HCT116 (cell line): ENCODE measurements around the gene LSAMP. TPM values are rescaled to one million over a fixed set of nuclear protein-coding genes. Genes with fewer than 3 reads are reported as not detected.
A peak's percentile ranks its signal among the peaks of the same experiment; 100 is the strongest.
"Not testable (repeated sequence)": the region's sequence is repeated elsewhere in the genome, so short reads cannot be mapped to it uniquely, and the experiment has no call there.

Experiments used
- ATAC-seq: fragments of 200-7000 bp; cut with Tn5 transposase; 2 replicates; pipeline ENCODE4 v1.9.1; 2020; ENCODE audit warnings: mild to moderate bottlenecking, moderate library complexity
- BruUV-seq: library from RNA; stranded (reverse); fragments of 400-500 nt; replicated peaks from 2 replicates; lab custom pipeline; 2021; lab: Mats Ljungman, UMichigan
- CTCF ChIA-PET: fragments of 300-600 bp; sonication (Branson Sonifier 250); formaldehyde crosslinking; loops from one replicate; lab custom pipeline; 2021; ENCODE audit warnings: antibody characterized with exemption; lab: Charles Lee
- POLR2A ChIA-PET: fragments of 300-600, 350-600 bp; sonication (Branson Sonifier 250); formaldehyde crosslinking; loops from one replicate; lab custom pipeline; 2021; ENCODE audit warnings: antibody characterized with exemption; lab: Charles Lee
- RAD21 ChIA-PET, 2 experiments: fragments of 300-600 bp; sonication (Branson Sonifier 250); formaldehyde crosslinking; loops; one replicate each; lab custom pipeline; 2023; ENCODE audit warnings: low total read pairs in 2 of 2; ENCODE audit not compliant: uncharacterized antibody in 2 of 2, unreplicated experiment in 2 of 2, low non-redundant PET in 1 of 2; lab: Charles Lee
- DNase-seq: peaks from one replicate; pipeline ENCODE4 v3.0.0-alpha.2; 2010; ENCODE audit warnings: low read depth, low spot score
- H2AFZ ChIP-seq: fragments of 200-600 bp; shearing (Covaris generic), sonication (generic); 2 replicates; pipeline ENCODE4 v1.6.1; 2017; ENCODE audit warnings: low read depth, mixed run types, mixed read lengths, antibody characterized with exemption, low read length; ENCODE audit not compliant: poor library complexity, severe bottlenecking
- H3K27ac ChIP-seq: 2 replicates; pipeline ENCODE4 v1.5.1; 2012; ENCODE audit warnings: low read depth, low read length
- H3K27me3 ChIP-seq: fragments of 200-600 bp; sonication (generic); 2 replicates; pipeline ENCODE4 v1.6.1; 2016; ENCODE audit warnings: mixed run types, low read length, mixed read lengths; ENCODE audit not compliant: insufficient read depth
- H3K36me3 ChIP-seq, 2 experiments: fragments of 200-500 bp in 1 of 2; fragments of 200-600 bp in 1 of 2; sonication (Bioruptor generic) in 1 of 2; sonication (generic) in 1 of 2; 2 replicates each; pipeline versions ENCODE4 v1.5.1 to v1.6.1; 2014 to 2016; ENCODE audit warnings: low read length in 2 of 2, inconsistent platforms in 1 of 2, mixed read lengths in 1 of 2, mixed run types in 1 of 2; ENCODE audit not compliant: insufficient read depth in 2 of 2, control insufficient read depth in 1 of 2
- H3K4me1 ChIP-seq, 2 experiments: fragments of 200-600 bp in 1 of 2; sonication (generic) in 1 of 2; 2 replicates each; pipeline versions ENCODE4 v1.5.1 to v1.6.1; 2012 to 2017; ENCODE audit warnings: low read length in 2 of 2, inconsistent platforms in 1 of 2, mild to moderate bottlenecking in 1 of 2, mixed read lengths in 1 of 2, mixed run types in 1 of 2, moderate library complexity in 1 of 2; ENCODE audit not compliant: insufficient read depth in 2 of 2, control insufficient read depth in 1 of 2
- H3K4me2 ChIP-seq: fragments of 200-600 bp; sonication (generic); 2 replicates; pipeline ENCODE4 v1.6.1; 2017; ENCODE audit warnings: mixed run types, low read length, mixed read lengths
- H3K4me3 ChIP-seq, 2 experiments: fragments of 200-600 bp in 1 of 2; sonication (generic) in 1 of 2; replicated peaks in 1 of 2; 2 replicates each; pipeline ENCODE4 v1.5.1; 2011 to 2016; ENCODE audit warnings: low read length in 2 of 2, control low read depth in 1 of 2, low read depth in 1 of 2, mild to moderate bottlenecking in 1 of 2, mixed read lengths in 1 of 2, mixed run types in 1 of 2
- H3K79me2 ChIP-seq: fragments of 200-600 bp; sonication (generic); 2 replicates; pipeline ENCODE4 v1.6.1; 2017; ENCODE audit warnings: mild to moderate bottlenecking, mixed run types, low read length, moderate library complexity, mixed read lengths; ENCODE audit not compliant: insufficient read depth
- H3K9ac ChIP-seq: fragments of 200-600 bp; sonication (generic); 2 replicates; pipeline ENCODE4 v1.6.1; 2016; ENCODE audit warnings: low read length, mixed read lengths
- H3K9me2 ChIP-seq: fragments of 200-600 bp; sonication (generic), shearing (Covaris generic); 2 replicates; pipeline ENCODE4 v1.6.1; 2017; ENCODE audit warnings: mixed run types, mild to moderate bottlenecking, moderate library complexity; ENCODE audit not compliant: insufficient read depth
- H3K9me3 ChIP-seq, 2 experiments: fragments of 200-500 bp in 1 of 2; fragments of 200-600 bp in 1 of 2; sonication (Bioruptor generic) in 1 of 2; sonication (generic) in 1 of 2; 2 replicates each; pipeline ENCODE4 v1.6.1; 2014 to 2017; ENCODE audit warnings: low read length in 2 of 2, mixed read lengths in 2 of 2, inconsistent platforms in 1 of 2, low read depth in 1 of 2, mild to moderate bottlenecking in 1 of 2, mixed run types in 1 of 2, moderate library complexity in 1 of 2; ENCODE audit not compliant: control insufficient read depth in 1 of 2, insufficient read depth in 1 of 2
- H4K20me1 ChIP-seq: fragments of 200-600 bp; sonication (generic), shearing (Covaris generic); 2 replicates; pipeline ENCODE4 v1.6.1; 2017; ENCODE audit warnings: mixed run types, mild to moderate bottlenecking, moderate library complexity; ENCODE audit not compliant: insufficient read depth
- CBX3 ChIP-seq: IDR thresholded peaks from 2 replicates; pipeline ENCODE4 v1.6.1; 2012; ENCODE audit warnings: low read depth
- CEBPB ChIP-seq: IDR thresholded peaks from 2 replicates; pipeline ENCODE4 v1.6.1; 2012; ENCODE audit warnings: low read depth
- EGR1 ChIP-seq: IDR thresholded peaks from 2 replicates; pipeline ENCODE4 v1.6.1; 2012; ENCODE audit warnings: low read depth
- EZH2 ChIP-seq: fragments of 200-600 bp; sonication (generic); IDR thresholded peaks from 2 replicates; pipeline ENCODE4 v1.6.1; 2017; ENCODE audit warnings: antibody characterized with exemption, mixed run types
- FOSL1 ChIP-seq: IDR thresholded peaks from 2 replicates; pipeline ENCODE4 v1.6.1; 2012; ENCODE audit warnings: low read depth
- POLR2AphosphoS5 ChIP-seq: IDR thresholded peaks from 2 replicates; pipeline ENCODE4 v1.6.1; 2011; ENCODE audit warnings: mild to moderate bottlenecking, low read depth, low read length, moderate library complexity
- SP1 ChIP-seq: IDR thresholded peaks from 2 replicates; pipeline ENCODE4 v1.6.1; 2012; ENCODE audit warnings: low read depth
- SRF ChIP-seq: IDR thresholded peaks from 2 replicates; pipeline ENCODE4 v1.6.1; 2012; ENCODE audit warnings: low read depth
- ZBTB33 ChIP-seq: IDR thresholded peaks from 2 replicates; pipeline ENCODE4 v1.6.1; 2011; ENCODE audit warnings: mild to moderate bottlenecking, low read length, moderate library complexity; ENCODE audit not compliant: insufficient replicate concordance; ENCODE audit errors: extremely low read depth
- intact Hi-C: fragments of 100-400 bp; cut with micrococcal nuclease; formaldehyde crosslinking; loops from 2 replicates; pipeline ENCODE4 v1.10.0; 2022
- total RNA-seq: library from RNA; stranded (reverse); gene quantifications from one replicate; pipeline ENCODE4 v1.2.1, GENCODE V29; 2021; ENCODE audit not compliant: unreplicated experiment
- TF ChIP-seq, protein P1 (sequence below): IDR thresholded peaks from 2 replicates; pipeline ENCODE4 v1.6.1; 2012

LSAMP gene
- total RNA-seq, 1 experiment from 2014 or later, result 0.25 TPM

GRCh38 chr3:115783426-115783825, 661.9 kb downstream of the LSAMP start:
- H3K4me2 ChIP-seq, result peak overlapping the region; percentile 93
- peak overlapping the region; percentile 44 to 61 for H3K4me3 ChIP-seq
- peaks cover 7 to 25% of the 10 kb centered on the region in 2 experiments; a peak in 3 of 4 replicates for H3K4me1 ChIP-seq
- peak overlapping the region; percentile 56; the same call in 1 of the 2 replicates for H3K27ac ChIP-seq
- not testable (repeated sequence) for H3K36me3 ChIP-seq, H4K20me1 ChIP-seq, H3K9me2 ChIP-seq, ATAC-seq, H3K79me2 ChIP-seq, H2AFZ ChIP-seq, H3K9me3 ChIP-seq, DNase-seq, H3K27me3 ChIP-seq
- ChIA-PET CTCF (interaction anchor here (1.0 to 2.7 kb wide), 9 partner anchors 8 to 1109 kb away, joined by 3 to 15 read pairs (median 7); no protein-coding TSS in a partner anchor), RAD21 (interaction anchor here (0.9 to 1.1 kb wide), 2 partner anchors 90 to 157 kb away, joined by 3 to 4 read pairs; no protein-coding TSS in a partner anchor), POLR2A (interaction anchor here (1.0 to 1.1 kb wide), 2 partner anchors 17 to 32 kb away, joined by 3 to 4 read pairs; no protein-coding TSS in a partner anchor)
- intact Hi-C loops, result loop anchor here (10.0 kb wide), 2 partner anchors 89 to 949 kb away; no protein-coding TSS in a partner anchor
- TSS peak; percentile 74 for BruUV-seq
- peak overlapping the region; percentile 63; the same call in 1 of the 2 replicates for H3K9ac ChIP-seq

GRCh38 chr3:115779011-115779410, 666.3 kb downstream of the LSAMP start:
- Histone ChIP-seq H3K79me2 (no peaks in the 10 kb centered on the region), H3K27me3 (no peaks in the 10 kb centered on the region), H3K9me2 (no peaks in the 10 kb centered on the region), H3K9ac (no peak overlapping the region), H3K4me2 (no peak overlapping the region), H2AFZ (no peak overlapping the region), H4K20me1 (no peaks in the 10 kb centered on the region), H3K4me3 (no peak overlapping the region), H3K36me3 (no peaks in the 10 kb centered on the region), H3K27ac (no peak overlapping the region), H3K9me3 (no peaks in the 10 kb centered on the region), H3K4me1 (peaks cover 4 to 7% of the 10 kb centered on the region in 2 experiments; a peak in 3 of 4 replicates)
- CTCF ChIA-PET, result no interaction called here
- POLR2A ChIA-PET, result no interaction called here
- TF ChIP-seq CEBPB (no peak), EZH2 (no peak), EGR1 (no peak), POLR2AphosphoS5 (no peak), CBX3 (no peak), SRF (no peak), ZBTB33 (no peak), FOSL1 (no peak), SP1 (no peak)
- TF ChIP-seq, protein P1, sequence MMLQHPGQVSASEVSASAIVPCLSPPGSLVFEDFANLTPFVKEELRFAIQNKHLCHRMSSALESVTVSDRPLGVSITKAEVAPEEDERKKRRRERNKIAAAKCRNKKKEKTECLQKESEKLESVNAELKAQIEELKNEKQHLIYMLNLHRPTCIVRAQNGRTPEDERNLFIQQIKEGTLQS, result no peak
- DNase-seq, result no peak
- intact Hi-C loops, result no loop called here
- no peak for ATAC-seq
- no TSS peak for BruUV-seq
- RAD21 ChIA-PET, result no interaction called here
